HFFc6 (cell line): ENCODE measurements around the gene GRIN2A. TPM values are rescaled to one million over a fixed set of nuclear protein-coding genes. Genes with fewer than 3 reads are reported as not detected.

ENCODE experiments used
- DNase-seq: peaks from one replicate; pipeline ENCODE4 v3.0.0-alpha.2; 2018
- H3K27ac Mint-ChIP-seq: 2 replicates; pipeline ENCODE4 v1.8.0; 2020; ENCODE audit warnings: mild to moderate bottlenecking, mixed read lengths
- H3K27me3 Mint-ChIP-seq: 2 replicates; pipeline ENCODE4 v1.8.0; 2021; ENCODE audit warnings: mild to moderate bottlenecking, moderate library complexity, mixed read lengths; ENCODE audit not compliant: insufficient read depth
- H3K36me3 Mint-ChIP-seq: 2 replicates; pipeline ENCODE4 v1.8.0; 2021; ENCODE audit warnings: low read depth, mixed read lengths
- H3K4me1 Mint-ChIP-seq: 2 replicates; pipeline ENCODE4 v1.8.0; 2020; ENCODE audit warnings: low read depth, mixed read lengths
- H3K4me3 Mint-ChIP-seq: 2 replicates; pipeline ENCODE4 v1.8.0; 2020; ENCODE audit warnings: mild to moderate bottlenecking, moderate library complexity, mixed read lengths
- H3K9me3 Mint-ChIP-seq: 2 replicates; pipeline ENCODE4 v1.8.0; 2020; ENCODE audit warnings: mild to moderate bottlenecking, mixed read lengths
- total RNA-seq, 6 experiments: library from RNA; stranded (reverse); fragmentation: NEBNext Ultra II Directional; extraction: Animal tissue kit (Norgen Biotek cat#: 25700); gene quantifications; 2 replicates in 1 of 6; 3 replicates in 5 of 6; pipeline ENCODE4 v1.2.3, GENCODE V29; 2021
- TF ChIP-seq, protein P1 (sequence below): fragments of 200-600 bp; sonication (generic); IDR thresholded peaks from 2 replicates; pipeline ENCODE4 v1.5.0; 2021; ENCODE audit warnings: antibody characterized with exemption, mild to moderate bottlenecking

The GRIN2A gene
- total RNA-seq, 6 experiments from 2014 or later = 0.02 to 0.18 (median 0.08) TPM; not detected in 1

DNA sequence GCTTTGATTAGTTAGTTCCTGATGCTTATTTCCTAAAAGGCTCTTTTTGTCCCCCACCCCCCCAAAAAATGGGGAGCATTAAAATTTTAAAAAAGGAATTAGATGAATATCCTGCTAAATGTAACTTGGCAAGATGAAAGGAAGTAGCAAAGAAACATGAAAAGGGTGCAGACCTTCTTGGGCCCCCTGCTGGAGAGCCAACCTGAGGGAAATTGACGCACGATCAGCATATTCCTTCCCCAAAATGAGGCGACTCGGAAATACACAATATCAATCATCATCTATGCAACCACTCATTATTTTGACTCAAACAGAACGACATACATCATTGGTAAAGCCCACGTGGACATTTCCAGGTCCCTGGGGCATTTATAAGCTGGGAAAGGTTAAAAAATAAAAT, 59.7 kb downstream of the GRIN2A start:
- H3K4me1 Mint-ChIP-seq = peaks cover 50% of the 10 kb centered on the region
- H3K27me3 Mint-ChIP-seq = no peaks in the 10 kb centered on the region; the same call in 1 of the 2 replicates
- H3K9me3 Mint-ChIP-seq = no peaks in the 10 kb centered on the region
- no peak for DNase-seq
- H3K4me3 Mint-ChIP-seq = peak overlapping the region; percentile 55; the same call in 1 of the 2 replicates
- no peak overlapping the region for H3K27ac Mint-ChIP-seq
- H3K36me3 Mint-ChIP-seq = no peaks in the 10 kb centered on the region
- TF ChIP-seq, protein P1, sequence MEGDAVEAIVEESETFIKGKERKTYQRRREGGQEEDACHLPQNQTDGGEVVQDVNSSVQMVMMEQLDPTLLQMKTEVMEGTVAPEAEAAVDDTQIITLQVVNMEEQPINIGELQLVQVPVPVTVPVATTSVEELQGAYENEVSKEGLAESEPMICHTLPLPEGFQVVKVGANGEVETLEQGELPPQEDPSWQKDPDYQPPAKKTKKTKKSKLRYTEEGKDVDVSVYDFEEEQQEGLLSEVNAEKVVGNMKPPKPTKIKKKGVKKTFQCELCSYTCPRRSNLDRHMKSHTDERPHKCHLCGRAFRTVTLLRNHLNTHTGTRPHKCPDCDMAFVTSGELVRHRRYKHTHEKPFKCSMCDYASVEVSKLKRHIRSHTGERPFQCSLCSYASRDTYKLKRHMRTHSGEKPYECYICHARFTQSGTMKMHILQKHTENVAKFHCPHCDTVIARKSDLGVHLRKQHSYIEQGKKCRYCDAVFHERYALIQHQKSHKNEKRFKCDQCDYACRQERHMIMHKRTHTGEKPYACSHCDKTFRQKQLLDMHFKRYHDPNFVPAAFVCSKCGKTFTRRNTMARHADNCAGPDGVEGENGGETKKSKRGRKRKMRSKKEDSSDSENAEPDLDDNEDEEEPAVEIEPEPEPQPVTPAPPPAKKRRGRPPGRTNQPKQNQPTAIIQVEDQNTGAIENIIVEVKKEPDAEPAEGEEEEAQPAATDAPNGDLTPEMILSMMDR = peak; percentile 73

DNA sequence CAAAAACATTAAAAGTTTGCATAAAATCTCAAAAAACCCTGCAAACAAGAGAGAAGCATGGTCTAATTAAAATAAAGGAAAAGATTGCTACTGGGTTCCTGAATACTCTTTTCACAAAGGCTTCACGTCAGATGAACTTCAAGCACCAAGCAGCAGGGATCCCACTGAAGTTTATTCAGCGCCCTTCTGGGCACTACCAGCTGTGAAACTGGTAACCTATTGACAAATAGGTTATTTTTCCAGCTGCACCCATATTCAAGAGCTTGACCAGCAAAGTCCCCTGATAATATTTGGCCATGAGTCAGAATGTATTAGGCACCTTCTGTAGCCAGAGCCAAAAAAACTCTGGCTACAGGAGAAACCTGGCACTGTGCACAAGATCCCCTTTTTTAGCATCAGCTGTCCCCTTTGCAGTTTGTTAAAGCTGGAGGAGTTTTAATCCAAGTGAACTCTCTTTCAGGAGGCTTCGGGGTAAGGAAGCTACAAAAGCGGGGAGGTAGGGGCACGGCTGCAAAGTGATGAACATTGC, 60.3 kb downstream of the GRIN2A start:
- TF ChIP-seq, protein P1 = no peak
- H3K27ac Mint-ChIP-seq = peak overlapping the region; percentile 85
- no peaks in the 10 kb centered on the region; the same call in 1 of the 2 replicates for H3K27me3 Mint-ChIP-seq

DNA sequence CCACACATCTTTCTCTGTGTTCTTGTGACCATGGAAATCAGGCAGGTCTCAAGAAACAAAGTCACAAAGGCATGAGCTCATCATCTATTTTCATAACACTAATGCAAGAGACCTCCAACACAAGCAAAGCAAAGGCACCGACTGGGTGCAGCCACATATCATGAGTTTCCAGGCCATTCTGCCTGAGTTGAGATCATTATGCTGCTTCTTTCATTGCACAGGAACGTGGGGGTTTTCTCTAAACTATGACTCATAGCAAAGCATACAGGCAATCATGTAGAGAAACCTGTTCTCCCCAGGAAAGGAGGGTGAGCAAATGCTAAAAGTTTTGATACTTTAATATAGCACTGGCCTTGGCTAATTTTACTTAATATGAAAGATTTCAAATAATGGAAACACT, 60.7 kb downstream of the GRIN2A start:
- Mint-ChIP-seq H3K4me1 (peaks cover 40% of the 10 kb centered on the region), H3K4me3 (peak overlapping the region; percentile 55), H3K9me3 (no peaks in the 10 kb centered on the region), H3K27me3 (no peaks in the 10 kb centered on the region; the same call in 1 of the 2 replicates), H3K36me3 (no peaks in the 10 kb centered on the region), H3K27ac (peak overlapping the region; percentile 85)
- DNase-seq = peak; percentile 76
- TF ChIP-seq, protein P1 = no peak

More for the DNA sequence above, 60.3 kb downstream of the GRIN2A start:
- Mint-ChIP-seq H3K4me3 (peak overlapping the region; percentile 55), H3K36me3 (no peaks in the 10 kb centered on the region), H3K9me3 (no peaks in the 10 kb centered on the region), H3K4me1 (peaks cover 45% of the 10 kb centered on the region)
- DNase-seq = no peak

DNA sequence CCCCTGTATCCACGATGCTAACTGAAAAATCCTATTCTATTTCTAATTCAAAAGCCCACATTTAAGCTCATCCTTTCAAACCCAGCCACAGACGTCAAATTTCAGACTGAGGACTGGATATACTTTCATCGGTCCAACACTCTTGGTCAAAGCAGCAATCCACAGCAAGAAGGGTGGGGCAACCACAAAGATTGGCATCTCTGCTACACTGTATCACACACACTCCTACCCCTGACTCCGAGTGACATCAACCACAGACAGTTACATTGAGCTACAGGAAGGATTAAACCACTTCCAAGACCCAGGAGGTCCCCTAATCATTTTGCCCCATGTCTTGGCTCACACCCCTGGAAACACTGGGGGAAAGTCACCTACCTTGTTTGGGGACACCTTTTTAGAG, 61.3 kb downstream of the GRIN2A start:
- peak overlapping the region; percentile 55 for H3K4me3 Mint-ChIP-seq
- H3K27me3 Mint-ChIP-seq = no peaks in the 10 kb centered on the region; the same call in 1 of the 2 replicates
- no peaks in the 10 kb centered on the region for H3K9me3 Mint-ChIP-seq
- DNase-seq = peak; percentile 19
- TF ChIP-seq, protein P1 = no peak
- H3K36me3 Mint-ChIP-seq = no peaks in the 10 kb centered on the region
- peak overlapping the region; percentile 85 for H3K27ac Mint-ChIP-seq
- peaks cover 35% of the 10 kb centered on the region for H3K4me1 Mint-ChIP-seq

DNA sequence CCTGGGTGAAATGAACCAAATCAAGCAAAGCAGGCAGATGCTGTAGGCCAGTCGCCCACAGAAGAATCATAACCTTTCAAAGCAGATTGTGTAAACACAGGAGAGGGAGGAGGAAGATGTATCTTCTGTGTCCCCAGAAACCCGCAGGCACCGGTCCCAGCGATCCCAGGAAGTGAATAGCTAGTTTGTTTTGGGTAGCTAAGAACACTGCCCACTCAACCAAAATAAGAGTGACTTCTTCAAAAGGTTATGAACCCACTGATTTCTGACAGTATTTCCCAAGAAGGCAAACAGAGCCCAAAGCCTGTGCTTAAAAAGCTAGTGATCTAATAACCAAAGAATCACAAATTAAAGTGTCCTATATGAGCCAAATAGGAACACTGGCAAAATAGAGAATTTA, 67.8 kb downstream of the GRIN2A start:
- H3K27me3 Mint-ChIP-seq = no peaks in the 10 kb centered on the region; the same call in 1 of the 2 replicates
- TF ChIP-seq, protein P1 = no peak
- no peak overlapping the region; the same call in 1 of the 2 replicates for H3K4me3 Mint-ChIP-seq
- no peaks in the 10 kb centered on the region for H3K9me3 Mint-ChIP-seq
- peaks cover 20% of the 10 kb centered on the region for H3K4me1 Mint-ChIP-seq
- peak overlapping the region; percentile 69 for H3K27ac Mint-ChIP-seq
- DNase-seq = peak; percentile 58
- H3K36me3 Mint-ChIP-seq = no peaks in the 10 kb centered on the region
